Tibial nerve (tissue), 4 donors: ENCODE data around the gene OXER1.

Experiments
- EP300 ChIP-seq, 2 donors: sonication (generic); formaldehyde crosslinking; IDR thresholded peaks; one replicate each; pipeline ENCODE4 v1.6.1; 2017; ENCODE audit warnings: antibody characterized with exemption in 2 of 2, mild to moderate bottlenecking in 1 of 2
- POLR2A ChIP-seq, 2 donors: fragments of 450-650 bp; IDR thresholded peaks; one replicate each; pipeline ENCODE4 v1.6.1; 2017; ENCODE audit warnings: antibody characterized with exemption in 2 of 2, mild to moderate bottlenecking in 2 of 2, moderate library complexity in 2 of 2
- TF ChIP-seq, protein P1 (sequence below), 5 experiments: fragments of 200-600 bp in 3 of 5; fragments of 450-650 bp in 2 of 5; sonication (generic) in 3 of 5; IDR thresholded peaks; one replicate each; pipeline ENCODE4 v1.5.1; 2016 to 2019; ENCODE audit warnings: antibody characterized with exemption in 5 of 5, mild to moderate bottlenecking in 3 of 5, moderate library complexity in 2 of 5

DNA sequence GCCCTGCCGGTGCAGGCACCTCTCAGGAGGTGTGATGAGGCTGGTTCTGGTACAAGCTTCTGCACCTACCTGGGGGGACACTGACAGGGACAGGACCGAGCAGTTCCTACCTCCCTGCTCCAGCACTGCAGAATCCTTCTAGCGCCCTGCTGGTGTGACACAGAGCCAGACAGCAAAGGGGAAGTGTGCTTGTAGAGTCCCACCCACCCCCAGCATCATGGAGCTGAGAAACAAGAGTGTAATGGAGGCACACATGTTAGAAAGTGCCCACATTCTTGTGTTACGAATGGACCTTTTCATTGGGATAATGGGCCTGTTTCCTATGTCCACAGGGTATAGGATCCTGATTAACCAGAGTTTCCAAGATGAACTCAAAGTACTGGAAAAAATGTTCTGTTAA lies 38.3 kb downstream of the OXER1 start:
- no peak for TF ChIP-seq EP300 (IDR thresholded peaks at IDR 0.05)
- no peak for TF ChIP-seq POLR2A (IDR thresholded peaks at IDR 0.05)
- TF ChIP-seq, protein P1, sequence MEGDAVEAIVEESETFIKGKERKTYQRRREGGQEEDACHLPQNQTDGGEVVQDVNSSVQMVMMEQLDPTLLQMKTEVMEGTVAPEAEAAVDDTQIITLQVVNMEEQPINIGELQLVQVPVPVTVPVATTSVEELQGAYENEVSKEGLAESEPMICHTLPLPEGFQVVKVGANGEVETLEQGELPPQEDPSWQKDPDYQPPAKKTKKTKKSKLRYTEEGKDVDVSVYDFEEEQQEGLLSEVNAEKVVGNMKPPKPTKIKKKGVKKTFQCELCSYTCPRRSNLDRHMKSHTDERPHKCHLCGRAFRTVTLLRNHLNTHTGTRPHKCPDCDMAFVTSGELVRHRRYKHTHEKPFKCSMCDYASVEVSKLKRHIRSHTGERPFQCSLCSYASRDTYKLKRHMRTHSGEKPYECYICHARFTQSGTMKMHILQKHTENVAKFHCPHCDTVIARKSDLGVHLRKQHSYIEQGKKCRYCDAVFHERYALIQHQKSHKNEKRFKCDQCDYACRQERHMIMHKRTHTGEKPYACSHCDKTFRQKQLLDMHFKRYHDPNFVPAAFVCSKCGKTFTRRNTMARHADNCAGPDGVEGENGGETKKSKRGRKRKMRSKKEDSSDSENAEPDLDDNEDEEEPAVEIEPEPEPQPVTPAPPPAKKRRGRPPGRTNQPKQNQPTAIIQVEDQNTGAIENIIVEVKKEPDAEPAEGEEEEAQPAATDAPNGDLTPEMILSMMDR (IDR thresholded peaks at IDR 0.05): no peak
